ENCODE results near the gene PPP2R5E.
"Not testable (repeated sequence)": the region's sequence is repeated elsewhere in the genome, so short reads cannot be mapped to it uniquely, and the experiment has no call there.

The PPP2R5E gene

DNA sequence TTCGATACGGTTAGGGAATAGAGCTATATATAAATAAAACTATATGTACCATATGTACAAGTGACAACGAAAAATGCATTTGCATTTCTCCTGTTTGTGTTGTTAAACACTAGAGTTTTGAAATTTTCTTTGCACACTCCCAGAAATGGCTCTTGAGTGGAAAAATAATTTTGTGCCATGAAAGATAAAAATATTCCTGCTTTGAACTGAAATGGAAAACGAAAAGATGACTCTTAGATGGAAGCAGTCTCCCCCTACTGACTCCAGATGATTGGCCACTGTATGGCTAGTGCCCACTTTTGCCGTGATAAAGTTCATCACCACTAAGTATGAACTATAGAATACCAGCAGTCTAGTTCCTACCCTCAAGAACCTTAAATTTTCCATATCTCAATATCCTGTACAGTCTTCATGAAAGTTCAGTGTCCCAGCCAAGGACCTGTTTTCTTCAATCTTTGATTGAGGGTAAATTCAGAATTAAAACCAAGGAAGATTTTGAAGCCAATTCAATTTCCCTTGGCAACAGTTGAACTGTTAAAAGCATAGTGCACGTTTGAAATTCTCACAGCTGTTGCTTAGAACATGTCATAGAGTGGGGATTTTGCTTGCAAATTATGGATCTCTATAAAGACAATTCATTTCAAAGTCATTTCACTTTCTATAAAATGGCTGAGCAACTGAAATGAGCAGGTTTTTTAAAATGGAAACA is 1.6 kb upstream of the PPP2R5E start:
- no peaks in the 10 kb centered on the region for H3K27me3 Mint-ChIP-seq
- H3K27ac Mint-ChIP-seq: peak overlapping the region; percentile 94
- peaks cover 25% of the 10 kb centered on the region for H3K4me1 Mint-ChIP-seq (ENCODE audit: low read depth)
- H3K9me3 Mint-ChIP-seq: no peaks in the 10 kb centered on the region
- no peak overlapping the region for H3K4me3 Mint-ChIP-seq
- intact Hi-C loops (cut with micrococcal nuclease): loop anchor here (5.0 kb wide), 2 partner anchors 72 to 157 kb away; no protein-coding TSS in a partner anchor
- H3K36me3 Mint-ChIP-seq (ENCODE audit: low read depth): peaks cover 29% of the 10 kb centered on the region

- peaks cover 25% of the 10 kb centered on the region for H3K4me1 Mint-ChIP-seq (ENCODE audit: low read depth)
- peak overlapping the region; percentile 94 for H3K27ac Mint-ChIP-seq
- H3K4me3 Mint-ChIP-seq: peak overlapping the region; percentile 93
- peaks cover 37% of the 10 kb centered on the region for H3K36me3 Mint-ChIP-seq (ENCODE audit: low read depth)
- H3K27me3 Mint-ChIP-seq: no peaks in the 10 kb centered on the region
- intact Hi-C loops (cut with micrococcal nuclease): loop anchor here (1.0 to 5.0 kb wide), 3 partner anchors 72 to 157 kb away; no protein-coding TSS in a partner anchor
- no peaks in the 10 kb centered on the region for H3K9me3 Mint-ChIP-seq
Observed at GRCh38 chr14:63543826-63544406, 739 bp upstream of the PPP2R5E start.

- peaks cover 52% of the 10 kb centered on the region for H3K36me3 Mint-ChIP-seq (ENCODE audit: low read depth)
- peak overlapping the region; percentile 93 for H3K4me3 Mint-ChIP-seq
- intact Hi-C loops (cut with micrococcal nuclease): loop anchor here (5.0 kb wide), 2 partner anchors 70 to 155 kb away; no protein-coding TSS in a partner anchor
- H3K4me1 Mint-ChIP-seq (ENCODE audit: low read depth): peaks cover 17% of the 10 kb centered on the region
- no peaks in the 10 kb centered on the region for H3K9me3 Mint-ChIP-seq
- no peaks in the 10 kb centered on the region for H3K27me3 Mint-ChIP-seq
- peak overlapping the region; percentile 94 for H3K27ac Mint-ChIP-seq
Observed at GRCh38 chr14:63542231-63542999, 762 bp downstream of the PPP2R5E start.

DNA sequence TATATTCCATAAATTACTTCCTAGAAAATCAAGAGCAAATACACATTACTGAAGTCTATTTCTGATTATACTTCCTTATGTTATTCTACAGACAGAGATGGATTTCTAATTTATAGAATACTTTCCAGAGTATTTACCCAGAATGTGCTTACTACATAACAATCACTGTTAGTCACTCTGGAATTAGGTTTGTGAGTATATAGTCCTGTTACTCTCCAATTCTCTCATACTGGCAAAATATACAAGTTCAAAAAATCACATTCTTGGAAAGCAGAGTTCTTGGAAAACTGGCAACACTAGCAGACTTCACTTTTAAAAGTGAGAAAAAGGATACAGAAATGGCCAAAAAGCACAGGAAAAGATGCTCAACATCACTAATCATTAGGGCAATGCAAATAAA is 7.3 kb downstream of the PPP2R5E start:
- intact Hi-C loops (cut with micrococcal nuclease): no loop called here
- H3K27me3 Mint-ChIP-seq: no peaks in the 10 kb centered on the region
- peaks cover 5% of the 10 kb centered on the region for H3K4me1 Mint-ChIP-seq (ENCODE audit: low read depth)

GRCh38 chr14:63533474-63533873 is 9.7 kb downstream of the PPP2R5E start:
- intact Hi-C loops (cut with micrococcal nuclease): no loop called here
- H3K4me1 Mint-ChIP-seq (ENCODE audit: low read depth): peaks cover 5% of the 10 kb centered on the region
- H3K9me3 Mint-ChIP-seq: no peaks in the 10 kb centered on the region
- H3K4me3 Mint-ChIP-seq: no peak overlapping the region
- no peak overlapping the region for H3K27ac Mint-ChIP-seq
- peaks cover 85% of the 10 kb centered on the region for H3K36me3 Mint-ChIP-seq (ENCODE audit: low read depth)
- H3K27me3 Mint-ChIP-seq: no peaks in the 10 kb centered on the region

More for the DNA sequence above, 7.3 kb downstream of the PPP2R5E start:
- peaks cover 86% of the 10 kb centered on the region for H3K36me3 Mint-ChIP-seq (ENCODE audit: low read depth)
- H3K4me3 Mint-ChIP-seq: no peak overlapping the region
- no peaks in the 10 kb centered on the region for H3K9me3 Mint-ChIP-seq
- no peak overlapping the region for H3K27ac Mint-ChIP-seq

DNA sequence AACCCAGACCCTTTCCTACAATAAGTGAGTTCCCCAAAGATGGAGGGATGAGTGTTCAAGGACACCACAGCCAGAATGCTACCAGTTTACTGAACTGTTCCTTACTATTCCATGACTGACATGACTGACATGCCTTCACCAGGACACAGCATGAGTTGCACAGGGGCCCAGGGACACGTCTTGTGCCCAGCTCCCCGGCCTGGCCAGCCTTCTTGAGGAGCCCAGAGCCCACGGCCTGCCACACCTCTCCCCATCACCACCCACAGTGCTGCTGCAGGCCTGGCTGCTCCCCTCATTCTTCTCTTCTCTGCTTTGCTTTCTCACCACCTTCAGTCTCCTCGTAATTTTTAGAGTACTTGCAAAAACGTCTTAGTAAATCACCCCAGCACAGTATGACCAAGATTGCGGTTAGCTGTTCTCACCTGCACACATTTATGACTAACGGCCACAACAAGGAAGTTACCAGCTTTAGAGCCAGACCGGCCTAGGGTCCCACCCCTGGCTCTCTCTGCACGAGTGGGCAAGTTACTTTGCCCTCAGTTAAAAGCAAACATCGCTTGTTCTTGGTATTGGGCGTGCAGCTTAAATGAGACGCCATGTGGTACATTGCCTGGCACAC is 18.5 kb downstream of the PPP2R5E start:
- H3K4me3 Mint-ChIP-seq: no peak overlapping the region
- no peaks in the 10 kb centered on the region for H3K27me3 Mint-ChIP-seq
- H3K27ac Mint-ChIP-seq: no peak overlapping the region
- peaks cover 78% of the 10 kb centered on the region for H3K36me3 Mint-ChIP-seq (ENCODE audit: low read depth)
- H3K9me3 Mint-ChIP-seq: no peaks in the 10 kb centered on the region
- H3K4me1 Mint-ChIP-seq (ENCODE audit: low read depth): peaks cover 15% of the 10 kb centered on the region
- intact Hi-C loops (cut with micrococcal nuclease): no loop called here

DNA sequence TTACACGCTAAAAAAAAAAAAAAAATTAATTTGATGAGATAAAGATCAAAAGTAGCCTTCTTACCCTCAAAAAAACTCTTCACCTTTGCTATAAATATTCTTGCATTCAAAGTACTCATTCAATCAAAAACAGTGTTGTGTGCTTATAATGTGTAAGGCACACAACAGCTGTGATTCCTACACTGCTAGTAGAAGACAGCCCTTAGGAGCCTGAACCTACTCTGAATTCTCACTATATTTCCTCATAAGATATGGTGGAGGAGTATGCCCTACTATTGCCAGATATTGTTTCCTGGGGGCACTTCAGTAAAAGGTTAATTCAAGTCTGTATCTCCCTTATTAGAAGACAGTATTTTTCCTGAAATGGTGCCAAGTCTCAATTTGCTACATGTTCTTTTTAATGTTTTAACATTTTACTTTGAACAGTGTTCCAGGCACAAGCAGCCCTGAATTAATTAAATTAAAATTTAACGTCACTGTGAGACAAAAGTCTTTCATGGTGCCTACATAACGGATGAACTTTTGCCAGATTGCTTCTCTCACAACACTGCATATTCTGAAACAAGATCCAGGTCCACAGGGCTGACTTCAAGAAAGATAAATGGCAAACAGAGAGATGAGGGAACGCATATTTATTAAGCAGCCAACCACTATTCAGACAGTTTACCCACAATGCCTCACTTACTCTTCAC is 19.3 kb downstream of the PPP2R5E start:
- Mint-ChIP-seq H3K4me1 (ENCODE audit: low read depth) (peaks cover 15% of the 10 kb centered on the region), H3K36me3 (ENCODE audit: low read depth) (peaks cover 78% of the 10 kb centered on the region), H3K9me3 (no peaks in the 10 kb centered on the region), H3K4me3 (no peak overlapping the region), H3K27ac (no peak overlapping the region), H3K27me3 (no peaks in the 10 kb centered on the region)
- intact Hi-C loops (cut with micrococcal nuclease): no loop called here

GRCh38 chr14:63522511-63522910 is 20.7 kb downstream of the PPP2R5E start:
- intact Hi-C loops (cut with micrococcal nuclease); H3K27ac Mint-ChIP-seq; H3K27me3 Mint-ChIP-seq: not testable (repeated sequence)

DNA sequence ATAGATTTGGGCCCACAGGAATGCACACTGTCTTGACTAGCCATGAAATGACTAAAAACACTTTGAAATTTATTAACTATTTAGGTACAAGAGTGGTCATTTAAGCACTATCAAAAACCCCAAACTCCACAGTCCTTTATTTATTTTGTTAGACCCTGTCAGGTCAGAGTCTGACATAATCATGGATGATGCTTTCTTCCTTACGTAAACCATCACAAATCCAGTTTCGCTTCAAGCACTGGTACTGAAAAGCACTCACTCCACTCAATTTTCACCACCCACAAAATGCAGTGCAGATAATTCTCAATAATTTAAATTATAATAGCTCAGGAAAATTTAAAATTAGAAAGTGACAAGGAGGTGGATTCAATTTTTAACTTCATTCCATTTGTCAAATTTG is 25.8 kb downstream of the PPP2R5E start:
- Mint-ChIP-seq H3K27ac (no peak overlapping the region), H3K36me3 (ENCODE audit: low read depth) (peaks cover 32% of the 10 kb centered on the region), H3K4me1 (ENCODE audit: low read depth) (peaks cover 11% of the 10 kb centered on the region), H3K27me3 (no peaks in the 10 kb centered on the region), H3K4me3 (no peak overlapping the region), H3K9me3 (no peaks in the 10 kb centered on the region)
- intact Hi-C loops (cut with micrococcal nuclease): no loop called here

More at GRCh38 chr14:63522511-63522910, 20.7 kb downstream of the PPP2R5E start:
- not testable (repeated sequence) for H3K9me3 Mint-ChIP-seq, H3K4me3 Mint-ChIP-seq
- Mint-ChIP-seq H3K4me1 (ENCODE audit: low read depth) (peaks cover 15% of the 10 kb centered on the region), H3K36me3 (ENCODE audit: low read depth) (peaks cover 79% of the 10 kb centered on the region)

- no peaks in the 10 kb centered on the region for H3K27me3 Mint-ChIP-seq
- intact Hi-C loops (cut with micrococcal nuclease): no loop called here
- no peaks in the 10 kb centered on the region for H3K9me3 Mint-ChIP-seq
- H3K27ac Mint-ChIP-seq: no peak overlapping the region
- H3K4me1 Mint-ChIP-seq (ENCODE audit: low read depth): peaks cover 28% of the 10 kb centered on the region
- H3K4me3 Mint-ChIP-seq: no peak overlapping the region
- H3K36me3 Mint-ChIP-seq (ENCODE audit: low read depth): peaks cover 29% of the 10 kb centered on the region
Observed at GRCh38 chr14:63515240-63515639, 27.9 kb downstream of the PPP2R5E start.

DNA sequence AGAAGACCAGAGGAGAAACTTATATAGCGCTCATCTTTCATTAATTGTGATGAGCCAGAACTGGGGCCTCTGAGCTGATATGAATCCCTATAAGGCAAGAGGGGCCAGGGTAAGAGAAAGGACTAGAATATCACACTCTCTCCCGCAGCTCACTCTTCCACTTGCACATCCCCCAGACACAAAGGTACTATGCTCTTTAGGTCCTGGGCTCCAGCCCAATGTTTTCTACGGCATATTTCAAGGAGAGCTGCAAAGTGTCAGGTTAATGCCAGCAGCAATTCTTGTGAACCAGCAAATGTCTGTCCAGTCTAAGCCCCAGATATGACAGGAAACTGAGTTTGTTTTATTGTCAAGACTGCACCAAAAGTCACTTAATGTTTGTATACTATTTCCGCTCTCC is 29.4 kb downstream of the PPP2R5E start:
- intact Hi-C loops (cut with micrococcal nuclease): no loop called here

GRCh38 chr14:63512861-63513260 is 30.3 kb downstream of the PPP2R5E start:
- peaks cover 31% of the 10 kb centered on the region for H3K4me1 Mint-ChIP-seq (ENCODE audit: low read depth)

More for the DNA sequence above, 29.4 kb downstream of the PPP2R5E start:
- Mint-ChIP-seq H3K4me1 (ENCODE audit: low read depth) (peaks cover 31% of the 10 kb centered on the region), H3K9me3 (no peaks in the 10 kb centered on the region), H3K27ac (no peak overlapping the region), H3K36me3 (ENCODE audit: low read depth) (peaks cover 19% of the 10 kb centered on the region), H3K4me3 (no peak overlapping the region), H3K27me3 (no peaks in the 10 kb centered on the region)

DNA sequence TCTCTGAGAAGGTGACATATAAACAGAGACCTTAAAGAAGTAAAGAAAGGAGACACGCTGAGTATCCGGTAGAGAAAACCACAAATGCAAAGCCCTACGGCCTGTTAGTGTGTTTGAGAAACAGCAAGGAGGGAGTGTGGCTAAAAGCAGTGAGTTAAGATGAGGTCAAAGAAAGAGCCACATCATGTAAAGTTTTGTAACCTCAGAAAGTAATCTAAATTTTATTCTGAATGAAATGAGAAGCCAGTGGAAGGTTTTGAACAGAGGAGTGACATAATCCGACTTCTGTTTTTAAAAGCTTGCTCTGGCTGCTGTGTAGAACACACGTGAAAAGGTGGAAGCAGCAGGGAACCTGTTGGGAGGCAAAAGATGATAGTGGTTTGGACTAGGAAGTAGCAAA is 32.6 kb downstream of the PPP2R5E start:
- peaks cover 26% of the 10 kb centered on the region for H3K4me1 Mint-ChIP-seq (ENCODE audit: low read depth)
- H3K27me3 Mint-ChIP-seq: no peaks in the 10 kb centered on the region
- H3K9me3 Mint-ChIP-seq: no peaks in the 10 kb centered on the region
- peaks cover 25% of the 10 kb centered on the region for H3K36me3 Mint-ChIP-seq (ENCODE audit: low read depth)
- intact Hi-C loops (cut with micrococcal nuclease): no loop called here
- no peak overlapping the region for H3K4me3 Mint-ChIP-seq
- H3K27ac Mint-ChIP-seq: no peak overlapping the region

More at GRCh38 chr14:63512861-63513260, 30.3 kb downstream of the PPP2R5E start:
- intact Hi-C loops (cut with micrococcal nuclease): no loop called here
- Mint-ChIP-seq H3K27me3 (no peaks in the 10 kb centered on the region), H3K27ac (no peak overlapping the region), H3K9me3 (no peaks in the 10 kb centered on the region), H3K36me3 (ENCODE audit: low read depth) (peaks cover 24% of the 10 kb centered on the region), H3K4me3 (no peak overlapping the region)

All from dendritic cell treated with granulocyte-macrophage colony-stimulating factor and Interleukin-4, amounts not matched to agents 40 ng/mL and 50 ng/mL, for 4 days (primary cell).